NCI-H82 treated with DMSO at 0.1 percent for 48 hours (cell line): ENCODE data around the gene IL11.

ENCODE experiments used
- DNase-seq: peaks from one replicate; lab custom pipeline; 2025; ENCODE audit not compliant: unreplicated experiment; lab: John Stamatoyannopoulos, UW

Gene IL11

DNA sequence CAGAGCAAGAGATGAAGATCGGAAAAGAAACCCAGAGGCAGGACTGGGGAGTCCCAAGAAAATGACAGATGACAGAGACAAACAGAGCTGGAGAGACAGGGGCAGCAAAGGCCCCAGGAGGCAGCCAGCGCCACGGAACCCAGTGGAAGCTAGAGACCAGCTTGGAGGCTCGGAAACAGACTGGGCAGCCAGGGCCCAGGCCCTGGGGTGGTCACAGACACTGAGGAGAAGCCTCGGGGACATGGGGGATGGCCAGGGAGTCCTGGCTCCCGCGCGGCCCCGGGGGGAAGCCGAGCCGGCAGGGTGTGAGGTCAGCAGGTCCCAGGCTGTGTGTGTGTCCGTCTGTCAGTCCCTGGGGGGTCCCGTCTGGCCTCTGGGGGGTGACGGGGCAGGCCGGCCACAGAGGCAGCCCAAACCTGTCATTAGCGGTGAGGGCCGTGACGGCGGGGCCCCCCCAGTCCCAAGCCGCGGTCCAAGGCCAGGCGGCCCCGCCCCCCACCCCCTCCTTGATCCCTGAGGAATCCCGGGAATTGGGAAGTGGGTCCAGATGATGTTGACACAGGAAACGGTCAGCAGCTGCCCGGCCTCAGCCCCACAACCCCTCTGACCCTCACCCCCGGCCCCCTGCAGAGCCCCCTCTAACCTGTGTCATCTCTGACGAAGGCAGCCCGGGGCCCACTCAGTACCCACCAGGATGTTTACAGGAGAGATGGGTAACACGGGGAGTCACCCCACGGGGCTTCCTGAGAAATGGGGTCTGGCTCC, 3.9 kb upstream of the IL11 start:
- no peak for DNase-seq

DNA sequence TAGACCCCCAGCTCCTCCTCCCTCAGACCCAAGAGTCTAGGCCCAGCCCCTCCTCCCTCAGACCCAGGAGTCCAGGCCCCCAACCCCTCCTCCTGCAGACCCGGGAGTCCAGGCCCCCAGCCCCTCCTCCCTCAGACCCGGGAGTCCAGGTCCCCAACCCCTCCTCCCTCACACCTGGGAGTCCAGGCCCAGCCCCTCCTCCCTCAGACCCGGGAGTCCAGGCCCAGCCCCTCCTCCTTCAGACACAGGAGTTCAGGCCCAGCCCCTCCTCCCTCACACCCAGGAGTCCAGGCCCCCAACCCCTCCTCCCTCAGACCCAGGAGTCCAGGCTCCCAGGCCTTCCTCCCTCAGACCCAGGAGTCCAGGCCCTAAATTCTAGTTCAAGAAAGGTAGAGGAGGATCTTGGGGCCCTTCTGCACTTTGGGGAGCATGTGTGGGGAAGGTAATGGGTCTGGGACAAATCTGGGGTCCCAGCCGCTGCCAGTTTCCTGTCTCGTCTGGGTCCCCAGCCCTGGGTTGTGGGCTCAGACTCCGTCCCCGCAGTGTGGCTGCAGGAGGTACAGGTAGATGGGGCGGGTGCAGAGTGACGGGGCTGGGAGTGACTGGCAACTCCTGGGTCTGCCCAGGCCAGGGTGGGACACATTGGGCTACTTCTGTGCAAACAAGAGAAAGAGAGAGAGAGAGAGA, 3.2 kb upstream of the IL11 start:
- no peak for DNase-seq

DNA sequence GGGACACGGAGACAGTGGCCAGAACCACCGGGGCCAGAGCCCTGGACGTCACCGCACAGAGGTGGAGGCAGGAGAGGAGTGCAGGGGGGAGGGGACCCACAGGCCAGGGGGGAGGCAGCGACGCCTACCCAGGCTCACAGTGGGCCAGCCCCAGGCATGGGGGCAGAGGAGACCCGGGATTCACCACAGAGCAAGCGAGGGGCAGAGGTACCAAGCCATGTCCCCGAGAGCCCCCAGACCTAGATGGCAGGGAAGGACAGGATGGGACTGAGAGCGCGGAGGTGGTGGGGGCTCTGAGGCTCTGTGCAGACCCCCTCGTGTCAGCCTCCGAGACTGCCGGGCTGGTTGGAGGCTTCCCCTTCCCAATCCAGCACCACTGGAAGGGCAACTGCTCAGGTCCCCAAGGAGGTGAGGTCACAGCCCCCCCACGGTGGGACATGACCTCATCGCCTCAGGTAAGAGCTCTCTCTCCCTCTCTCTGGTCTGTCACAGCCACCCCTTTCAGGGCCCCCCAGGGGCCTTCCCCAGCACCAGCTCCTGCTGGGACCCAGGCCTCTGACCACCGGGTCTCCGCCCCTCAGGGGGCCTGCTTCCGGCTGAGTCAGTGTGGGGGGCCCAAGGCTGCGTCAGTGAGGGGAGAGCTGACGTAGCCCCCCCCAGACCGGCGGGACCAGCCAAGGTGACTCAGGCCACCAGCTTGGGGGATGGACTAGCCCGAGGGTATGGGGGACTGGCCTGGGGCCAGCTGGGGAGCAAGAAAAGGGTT, 2.2 kb upstream of the IL11 start:
- DNase-seq: no peak

DNA sequence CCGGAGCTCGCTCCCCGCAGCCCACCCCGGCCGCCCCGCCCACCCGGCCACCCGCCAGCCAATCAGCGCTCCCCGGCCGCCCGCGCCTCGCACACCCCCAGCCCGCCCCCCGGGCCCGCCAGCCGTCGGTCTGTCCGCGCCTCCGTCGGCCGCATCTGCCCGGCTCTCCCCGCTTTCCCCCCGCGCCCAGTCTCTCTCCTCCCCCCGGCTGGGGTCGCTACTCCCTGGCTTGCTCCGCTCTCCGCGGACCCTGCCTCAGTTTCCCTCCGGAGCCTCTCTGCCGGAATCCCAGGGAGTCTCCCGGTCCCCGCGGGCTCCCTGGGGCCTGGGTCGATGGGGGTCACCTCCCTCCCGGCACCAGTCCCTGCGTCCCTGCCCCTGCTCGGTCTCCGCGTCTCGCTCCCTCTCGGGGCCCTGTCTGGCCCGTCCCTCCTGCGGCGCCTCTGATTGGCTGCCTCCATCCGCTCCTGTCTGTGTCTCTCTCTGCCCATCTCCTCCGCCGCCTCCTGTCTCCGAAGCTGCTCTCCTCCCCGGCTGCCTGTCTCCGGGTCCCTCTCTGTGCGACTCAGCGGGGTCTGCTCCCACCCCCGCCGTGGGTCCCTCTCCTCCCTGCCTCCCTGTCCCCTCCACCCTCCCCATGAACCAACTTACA, 484 bp downstream of the IL11 start:
- peak; percentile 38 for DNase-seq

DNA sequence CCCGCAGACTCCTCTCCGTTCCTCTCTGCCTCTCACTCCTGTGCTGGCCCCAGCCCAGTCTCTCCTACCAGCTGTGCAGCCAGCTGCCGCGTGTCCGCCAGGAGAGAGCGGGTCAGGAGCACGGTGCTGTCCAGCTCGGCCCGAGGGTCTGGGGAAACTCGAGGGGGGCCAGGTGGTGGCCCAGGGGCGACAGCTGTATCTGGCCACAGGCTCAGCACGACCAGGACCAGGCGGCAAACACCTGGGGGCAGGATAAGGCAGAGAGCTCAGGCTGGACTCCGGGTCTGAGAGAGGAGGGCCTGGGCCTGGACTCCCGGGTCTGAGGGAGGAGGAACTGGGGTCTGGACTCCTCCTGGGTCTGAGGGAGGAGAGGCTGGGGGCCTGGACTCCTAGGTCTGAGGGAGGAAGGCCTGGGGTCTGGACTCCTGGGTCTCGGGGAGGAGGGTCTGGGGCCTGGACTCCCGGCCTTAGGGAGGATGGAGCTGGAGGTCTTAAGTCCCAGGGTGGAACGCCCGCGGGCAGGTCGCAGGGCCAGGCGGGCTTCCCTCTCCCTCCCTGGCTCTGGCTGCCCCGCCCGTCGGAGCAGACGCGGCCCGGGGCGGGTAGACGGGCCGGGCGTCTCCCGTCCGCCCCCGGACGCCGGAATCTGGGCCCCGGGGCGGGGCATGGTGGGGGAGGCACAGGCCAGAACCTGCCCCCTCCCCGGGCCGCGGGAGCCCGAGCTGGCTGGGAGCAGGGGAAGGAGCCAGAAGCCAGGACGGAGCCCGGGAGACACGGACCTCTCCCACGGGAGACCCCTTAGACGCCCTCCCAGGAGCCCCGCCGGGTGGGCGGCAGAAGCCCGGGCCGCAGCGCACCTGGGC, 1.3 kb downstream of the IL11 start:
- no peak for DNase-seq

DNA sequence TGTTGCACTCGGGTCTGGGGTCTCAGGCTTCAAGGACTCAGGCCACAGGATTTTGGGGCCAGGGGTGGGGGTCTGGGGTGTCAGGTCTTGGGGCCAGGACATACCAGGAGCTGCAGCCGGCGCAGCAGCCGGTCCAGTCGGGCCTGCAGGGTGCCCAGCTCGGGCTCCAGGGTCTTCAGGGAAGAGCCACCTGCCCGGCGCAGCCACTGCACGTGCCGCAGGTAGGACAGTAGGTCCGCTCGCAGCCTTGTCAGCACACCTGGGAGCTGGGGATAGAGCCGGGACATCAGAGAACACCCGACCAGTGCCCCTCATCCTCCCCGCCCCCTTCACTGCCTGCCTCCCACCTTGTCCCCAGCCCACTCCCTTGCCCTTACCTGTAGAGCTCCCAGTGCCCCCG, 2.2 kb downstream of the IL11 start:
- DNase-seq: no peak

DNA sequence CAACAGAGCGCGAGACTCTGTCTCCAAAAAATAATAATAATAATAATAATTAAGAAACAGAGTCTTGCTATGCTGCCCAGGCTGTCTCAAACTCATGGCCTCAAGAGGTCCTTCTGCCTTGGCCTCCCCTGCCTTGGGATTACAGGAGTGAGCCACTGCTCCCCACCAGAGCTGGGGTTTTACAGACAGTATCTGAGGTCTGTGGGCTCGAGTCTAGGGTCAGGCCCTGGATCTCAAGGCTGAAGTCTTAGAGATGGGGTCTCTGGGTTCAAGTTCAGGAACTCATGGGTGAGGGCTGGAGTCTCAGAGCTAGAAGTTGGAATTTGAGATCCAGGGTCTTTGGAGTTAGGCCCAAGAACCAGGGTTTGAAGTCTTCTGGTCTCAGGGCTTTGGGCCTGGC, 3.5 kb downstream of the IL11 start:
- DNase-seq: no peak

DNA sequence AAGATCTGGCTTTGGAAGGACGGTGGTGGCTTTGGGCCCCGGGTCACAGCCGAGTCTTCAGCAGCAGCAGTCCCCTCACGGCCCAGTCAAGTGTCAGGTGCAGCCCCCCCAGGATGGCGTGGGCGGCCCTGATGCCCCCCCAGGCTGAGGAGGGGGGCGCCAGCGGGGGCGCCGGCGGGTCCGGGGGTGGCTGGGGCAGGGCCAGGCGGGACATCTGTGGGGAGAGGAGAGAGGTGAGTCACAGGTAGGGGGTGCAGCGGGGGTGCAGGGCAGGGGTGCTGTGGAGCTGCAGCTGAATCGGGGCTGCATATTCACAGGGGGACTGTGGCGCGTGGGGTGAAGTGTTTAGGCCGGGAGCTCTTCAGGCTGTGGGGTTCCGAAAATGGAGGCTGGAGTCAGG, 4.3 kb downstream of the IL11 start:
- DNase-seq: no peak

DNA sequence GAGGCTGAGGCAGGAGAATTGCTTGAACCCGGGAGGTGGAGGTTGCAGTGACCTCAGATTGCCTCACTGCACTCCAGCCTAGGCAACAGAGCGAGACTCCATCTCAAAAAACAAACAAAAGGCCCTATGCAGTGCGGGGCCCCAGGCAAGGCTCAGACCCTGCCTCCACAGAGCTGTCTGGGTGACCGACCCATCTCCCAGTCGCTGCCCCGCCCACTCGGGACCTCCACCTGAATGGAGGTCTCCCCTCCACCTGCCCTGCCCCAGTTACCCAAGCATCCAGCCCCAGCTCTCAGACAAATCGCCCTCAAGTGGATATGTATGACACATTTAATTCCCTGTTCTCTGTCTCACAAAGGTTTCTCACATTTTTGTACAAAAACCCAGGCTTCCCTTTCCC, 5.0 kb downstream of the IL11 start:
- no peak for DNase-seq

DNA sequence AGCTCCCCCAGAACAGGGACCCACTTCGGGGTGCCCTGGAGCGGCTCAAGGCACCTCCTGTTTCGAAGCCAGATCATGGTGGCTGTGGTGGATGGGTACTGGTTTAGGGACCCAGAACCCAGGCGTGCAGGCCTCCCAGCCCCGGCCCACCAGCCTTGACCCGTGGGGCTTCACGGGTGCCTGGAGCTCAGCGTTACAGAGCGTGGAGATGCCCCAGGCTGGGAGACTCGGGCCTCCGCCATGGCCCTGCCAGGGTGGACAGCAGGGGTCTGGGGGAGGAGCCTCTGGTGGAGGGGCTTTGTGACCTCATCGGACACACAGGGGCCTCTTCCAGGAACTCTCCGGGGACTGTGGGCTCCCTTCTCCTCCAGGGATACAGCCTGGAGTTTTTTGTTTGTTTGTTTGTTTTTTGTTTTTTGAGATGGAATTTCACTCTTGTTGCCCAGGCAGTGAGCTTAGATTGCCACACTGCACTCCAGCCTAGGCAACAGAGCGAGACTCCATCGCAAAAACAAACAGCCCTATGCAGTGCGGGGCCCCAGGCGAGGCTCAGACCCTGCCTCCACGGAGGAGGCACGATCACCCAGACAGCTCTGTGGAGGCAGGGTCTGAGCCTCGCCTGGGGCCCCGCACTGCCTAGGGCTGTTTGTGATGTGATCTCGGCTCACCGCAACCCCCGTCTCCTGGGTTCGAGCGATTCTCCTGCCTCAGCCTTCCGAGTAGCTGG, 7.1 kb downstream of the IL11 start, which contains the start of gene GARIN5B:
TSS of gene GARIN5B (minus strand) at position 271 of the 727 bp plus-strand sequence. CDS start at position 77, 194 bp downstream.
- no peak for DNase-seq

DNA sequence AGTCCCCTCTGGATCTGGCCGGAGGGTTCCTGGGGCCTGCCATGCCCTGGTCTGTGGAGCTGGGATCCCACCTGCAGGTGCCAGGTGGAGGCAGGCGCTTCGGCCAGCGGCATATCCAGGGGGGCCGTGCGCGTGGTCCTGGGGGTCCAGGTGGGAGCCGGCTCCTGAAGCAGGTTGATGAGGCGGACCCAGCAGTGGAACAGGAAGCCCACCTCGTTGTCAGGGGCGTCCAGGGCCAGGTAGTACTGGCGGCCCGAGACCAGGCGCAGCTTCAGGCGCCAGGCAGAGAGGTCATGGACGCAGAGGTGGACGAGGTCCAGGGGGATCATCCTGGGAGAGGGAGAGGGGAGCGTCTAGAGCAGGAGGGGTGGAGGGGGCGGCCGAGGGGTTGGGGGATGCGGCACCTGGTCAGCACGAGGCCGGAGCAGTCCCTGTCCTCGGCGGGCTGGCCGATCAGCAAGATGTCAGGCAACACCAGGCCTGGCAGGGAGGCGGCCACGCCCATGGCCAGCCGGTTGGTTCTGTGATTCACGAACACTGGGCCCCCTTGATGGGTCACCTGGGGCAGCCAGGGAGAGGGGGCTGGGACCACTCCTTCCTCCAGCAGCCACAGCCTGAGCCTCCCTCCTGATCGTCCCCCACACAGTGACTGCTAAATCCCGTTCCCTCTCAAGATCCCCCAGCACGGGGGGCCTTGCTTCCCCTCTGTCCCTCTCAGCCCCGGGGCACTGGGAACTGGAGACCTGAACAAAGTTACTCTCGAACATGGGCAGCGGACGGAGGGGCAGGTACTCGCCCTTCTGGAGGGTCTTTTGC, 7.9 kb downstream of the IL11 start:
- DNase-seq: no peak

DNA sequence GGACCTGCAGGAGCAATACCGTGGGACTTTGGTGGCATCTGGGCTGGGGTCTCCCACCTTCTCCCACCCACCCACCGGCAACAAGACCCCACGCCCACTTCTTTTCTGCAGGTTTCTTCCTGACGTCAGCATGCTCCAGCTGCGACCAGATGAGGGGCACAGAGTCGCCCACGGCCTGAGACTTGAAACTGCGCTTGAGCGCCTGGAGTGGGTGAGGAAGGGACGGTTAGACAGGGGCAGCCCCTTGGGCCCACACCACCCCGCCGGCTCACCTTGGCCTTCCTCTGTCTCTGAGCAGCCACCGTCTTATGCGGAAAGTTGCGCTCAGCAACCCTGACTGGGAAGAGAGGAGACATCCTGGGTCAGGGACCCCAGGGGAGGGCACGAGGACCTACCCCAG, 9.4 kb downstream of the IL11 start:
- DNase-seq: no peak

DNA sequence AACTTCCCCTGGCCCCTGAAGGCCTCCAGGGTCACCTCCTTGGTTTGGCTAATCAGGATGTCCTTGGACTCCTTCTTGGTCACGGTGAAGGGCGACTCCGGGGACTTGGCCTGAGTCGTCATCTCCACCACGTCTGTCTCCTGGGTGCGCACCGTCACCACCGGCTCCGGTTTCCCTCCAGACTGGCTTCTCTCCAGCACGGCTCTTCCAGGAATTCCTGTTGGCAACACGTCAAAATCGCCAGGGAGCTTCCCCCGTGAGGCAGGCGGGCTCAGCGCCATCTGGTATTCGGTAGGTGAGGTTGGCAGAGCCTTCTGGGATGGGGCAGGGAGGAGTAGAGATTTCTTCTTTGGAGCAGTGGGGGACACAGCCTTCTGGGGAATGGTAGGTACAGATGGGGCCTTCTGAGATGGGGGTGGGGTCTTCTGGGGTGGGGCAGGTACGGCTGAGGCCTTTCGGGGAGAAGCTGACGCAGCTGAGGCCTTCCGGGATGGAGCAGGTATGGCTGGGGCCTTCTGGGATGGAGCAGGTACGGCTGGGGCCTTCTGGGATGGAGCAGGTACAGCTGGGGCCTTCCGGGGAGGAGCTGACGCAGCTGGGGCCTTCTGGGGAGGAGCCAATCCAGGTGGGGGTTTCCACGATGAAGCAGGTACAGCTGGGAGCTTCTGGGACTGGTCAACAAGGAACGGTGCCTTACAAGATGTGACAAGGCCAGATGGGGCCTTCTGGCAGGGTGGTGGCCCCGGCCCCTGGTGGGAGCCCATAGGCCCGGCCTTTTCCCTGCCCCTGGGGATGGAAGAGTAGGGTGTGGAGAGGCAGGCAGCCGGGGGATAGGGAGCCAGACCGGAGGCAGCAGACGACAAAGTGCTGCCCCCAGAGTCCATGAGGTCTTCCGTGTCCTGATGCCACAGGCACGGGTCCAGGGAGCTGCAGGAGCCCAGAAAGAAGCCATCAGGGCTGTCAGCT, 11.0 kb downstream of the IL11 start:
- DNase-seq: no peak

DNA sequence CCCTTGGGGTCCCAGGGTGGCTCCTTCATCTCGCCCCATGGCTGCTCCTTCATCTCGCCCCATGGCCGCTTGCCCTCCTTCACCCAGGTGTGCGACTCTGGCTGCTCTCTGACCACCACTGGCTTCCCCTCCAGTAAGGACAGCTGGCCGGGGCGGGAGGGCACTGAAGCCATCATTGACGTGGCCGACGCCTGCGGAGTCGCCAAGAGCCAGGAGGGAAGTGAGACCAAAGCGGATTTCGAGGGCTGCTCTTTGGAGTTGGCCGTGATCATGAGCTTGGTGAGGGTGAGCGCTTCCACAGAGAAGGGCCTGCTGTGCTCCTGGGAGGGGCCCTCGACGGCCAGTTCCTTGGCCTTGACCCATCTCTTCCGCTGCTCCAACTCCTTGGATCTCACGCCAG, 11.8 kb downstream of the IL11 start:
- no peak for DNase-seq

DNA sequence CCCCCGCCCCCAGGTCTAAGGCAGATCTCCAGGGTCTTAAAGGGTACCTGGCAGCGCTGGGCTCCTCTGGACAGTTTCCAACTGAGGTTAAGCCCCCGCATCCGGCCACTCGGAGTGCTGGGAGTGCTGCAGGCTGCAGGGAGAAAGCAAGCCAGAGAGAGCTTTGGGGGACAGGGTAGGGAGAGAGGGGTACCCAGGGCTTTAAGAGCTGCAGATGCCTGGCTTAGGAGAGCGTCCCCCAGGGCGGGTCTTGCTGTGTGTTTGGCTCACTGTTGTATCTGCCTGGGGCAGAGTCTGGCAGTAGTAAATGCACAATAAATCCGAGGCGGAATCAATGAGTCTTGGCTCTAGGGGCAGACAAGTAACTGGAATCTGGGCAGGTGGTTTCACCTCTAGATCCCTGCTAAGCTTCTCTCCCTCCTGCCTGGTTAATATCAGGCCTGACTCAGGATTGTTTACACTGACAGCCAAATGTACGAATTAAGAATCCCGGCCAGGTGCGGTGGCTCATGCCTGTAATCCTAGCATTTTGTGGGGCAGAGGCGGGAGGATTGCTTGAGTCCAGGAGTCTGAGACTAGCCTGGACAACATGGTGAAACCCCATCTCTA, 14.9 kb downstream of the IL11 start:
- no peak for DNase-seq

DNA sequence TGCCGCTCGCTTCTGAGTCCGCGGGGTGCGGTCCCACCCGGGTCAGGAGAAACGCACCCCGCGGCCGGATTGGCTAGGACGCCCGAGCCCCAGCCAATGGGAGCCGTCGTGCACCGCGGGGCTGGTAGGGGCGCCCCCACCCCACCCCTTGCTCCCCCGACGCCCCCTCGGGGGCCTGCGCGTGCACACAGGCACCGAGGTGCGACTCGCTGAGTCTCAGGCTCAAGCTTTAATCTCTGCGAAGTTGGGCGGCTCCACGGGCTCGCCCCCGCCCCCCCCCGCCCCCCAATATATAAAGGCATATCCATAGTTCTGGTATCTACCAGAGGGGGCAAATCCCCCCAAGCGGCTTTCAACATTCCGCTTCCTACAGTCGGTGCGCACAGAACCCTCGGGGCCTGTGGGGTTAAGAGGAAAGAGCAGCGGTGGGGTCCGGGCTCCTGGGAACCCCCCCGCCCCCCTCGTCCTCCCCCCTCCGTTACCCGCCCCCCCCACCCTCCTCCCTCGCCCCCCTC, 15.5 kb downstream of the IL11 start, which contains the start of gene COX6B2:
TSS of gene COX6B2 (minus strand) at position 22 of the 515 bp plus-strand sequence. CDS start 198 bp downstream, outside the sequence.
- no peak for DNase-seq
